ENCODE results near the gene PAFAH2.

DNA sequence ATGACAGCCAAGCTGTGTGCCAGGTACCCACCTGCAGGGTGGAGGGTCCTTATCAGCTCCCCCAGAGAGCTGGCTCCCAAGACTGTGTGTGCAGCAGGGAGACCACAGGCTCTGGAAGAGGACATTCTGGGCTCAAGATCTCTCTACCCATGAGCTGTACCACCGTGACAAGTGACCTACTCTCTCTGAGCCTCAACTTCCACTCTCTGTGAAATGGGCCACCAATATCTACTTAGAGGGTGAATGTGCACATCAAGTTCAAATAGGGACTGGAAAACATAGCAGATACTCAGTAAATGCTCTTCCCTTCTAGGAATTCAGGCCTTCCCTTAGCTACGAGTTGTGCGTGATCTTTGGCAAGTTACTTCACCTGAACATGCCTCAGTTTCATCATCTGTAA lies 46.6 kb upstream of the PAFAH2 start:
- TF ChIP-seq, protein P1, sequence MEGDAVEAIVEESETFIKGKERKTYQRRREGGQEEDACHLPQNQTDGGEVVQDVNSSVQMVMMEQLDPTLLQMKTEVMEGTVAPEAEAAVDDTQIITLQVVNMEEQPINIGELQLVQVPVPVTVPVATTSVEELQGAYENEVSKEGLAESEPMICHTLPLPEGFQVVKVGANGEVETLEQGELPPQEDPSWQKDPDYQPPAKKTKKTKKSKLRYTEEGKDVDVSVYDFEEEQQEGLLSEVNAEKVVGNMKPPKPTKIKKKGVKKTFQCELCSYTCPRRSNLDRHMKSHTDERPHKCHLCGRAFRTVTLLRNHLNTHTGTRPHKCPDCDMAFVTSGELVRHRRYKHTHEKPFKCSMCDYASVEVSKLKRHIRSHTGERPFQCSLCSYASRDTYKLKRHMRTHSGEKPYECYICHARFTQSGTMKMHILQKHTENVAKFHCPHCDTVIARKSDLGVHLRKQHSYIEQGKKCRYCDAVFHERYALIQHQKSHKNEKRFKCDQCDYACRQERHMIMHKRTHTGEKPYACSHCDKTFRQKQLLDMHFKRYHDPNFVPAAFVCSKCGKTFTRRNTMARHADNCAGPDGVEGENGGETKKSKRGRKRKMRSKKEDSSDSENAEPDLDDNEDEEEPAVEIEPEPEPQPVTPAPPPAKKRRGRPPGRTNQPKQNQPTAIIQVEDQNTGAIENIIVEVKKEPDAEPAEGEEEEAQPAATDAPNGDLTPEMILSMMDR (IDR thresholded peaks at IDR 0.05): no peak
- TF ChIP-seq POLR2AphosphoS5 (IDR thresholded peaks at IDR 0.05) (no peak), EP300 (IDR thresholded peaks at IDR 0.05) (no peak), POLR2A (IDR thresholded peaks at IDR 0.05) (no peak)

Measured in upper lobe of left lung (tissue), 4 donors.